IPS-20b (cell line): ENCODE measurements around the gene PCDHA1.
A peak's percentile ranks its signal among the peaks of the same experiment; 100 is the strongest.

Source experiments
- H3K27ac ChIP-seq: one replicate; pipeline ENCODE4 v1.5.1; 2013; ENCODE audit warnings: low read length
- H3K27me3 ChIP-seq: 2 replicates; pipeline ENCODE4 v1.6.1; 2013; ENCODE audit warnings: mild to moderate bottlenecking, low read length, inconsistent platforms; ENCODE audit not compliant: insufficient read depth
- H3K36me3 ChIP-seq: 2 replicates; pipeline ENCODE4 v1.6.1; 2013; ENCODE audit warnings: low read depth, mild to moderate bottlenecking, inconsistent platforms, low read length, moderate library complexity; ENCODE audit not compliant: insufficient read depth
- H3K4me1 ChIP-seq: 2 replicates; pipeline ENCODE4 v1.6.1; 2013; ENCODE audit warnings: mild to moderate bottlenecking, control low read depth, inconsistent platforms, low read length, moderate library complexity; ENCODE audit not compliant: insufficient read depth
- H3K4me3 ChIP-seq: 2 replicates; pipeline ENCODE4 v1.5.1; 2013; ENCODE audit warnings: mild to moderate bottlenecking, low read length, inconsistent platforms
- H3K9ac ChIP-seq: 2 replicates; pipeline ENCODE4 v1.6.1; 2013; ENCODE audit warnings: low read depth, mild to moderate bottlenecking, inconsistent platforms, low read length, moderate library complexity
- H3K9me3 ChIP-seq: 2 replicates; pipeline ENCODE4 v1.6.1; 2013; ENCODE audit warnings: mild to moderate bottlenecking, low read depth, low read length, inconsistent platforms; ENCODE audit not compliant: insufficient read depth

Gene PCDHA1

DNA sequence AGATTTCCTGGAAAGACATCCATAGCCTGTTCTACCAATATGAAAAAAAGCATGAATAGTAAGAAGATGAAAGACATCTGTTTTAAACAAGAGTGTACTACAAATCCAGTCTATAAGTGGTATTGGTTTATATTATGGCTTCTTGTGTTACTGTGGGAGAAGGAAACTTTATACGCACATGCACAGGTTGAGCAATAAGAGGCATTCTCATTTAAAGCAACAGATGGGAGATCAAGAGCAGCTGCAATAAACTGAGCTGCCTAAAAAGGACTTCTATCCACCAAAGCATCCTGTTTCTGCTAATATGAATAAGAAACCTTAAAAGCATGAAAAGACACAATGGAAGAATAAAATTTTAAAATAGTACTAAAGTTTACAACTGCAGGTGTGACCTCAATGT lies 256.6 kb downstream of the PCDHA1 start:
- Histone ChIP-seq H3K9ac (no peak overlapping the region), H3K27ac (no peak overlapping the region), H3K9me3 (no peaks in the 10 kb centered on the region; the same call in 1 of the 2 replicates), H3K36me3 (no peaks in the 10 kb centered on the region), H3K4me1 (peaks cover 14% of the 10 kb centered on the region), H3K27me3 (no peaks in the 10 kb centered on the region; the same call in 1 of the 2 replicates), H3K4me3 (no peak overlapping the region)

DNA sequence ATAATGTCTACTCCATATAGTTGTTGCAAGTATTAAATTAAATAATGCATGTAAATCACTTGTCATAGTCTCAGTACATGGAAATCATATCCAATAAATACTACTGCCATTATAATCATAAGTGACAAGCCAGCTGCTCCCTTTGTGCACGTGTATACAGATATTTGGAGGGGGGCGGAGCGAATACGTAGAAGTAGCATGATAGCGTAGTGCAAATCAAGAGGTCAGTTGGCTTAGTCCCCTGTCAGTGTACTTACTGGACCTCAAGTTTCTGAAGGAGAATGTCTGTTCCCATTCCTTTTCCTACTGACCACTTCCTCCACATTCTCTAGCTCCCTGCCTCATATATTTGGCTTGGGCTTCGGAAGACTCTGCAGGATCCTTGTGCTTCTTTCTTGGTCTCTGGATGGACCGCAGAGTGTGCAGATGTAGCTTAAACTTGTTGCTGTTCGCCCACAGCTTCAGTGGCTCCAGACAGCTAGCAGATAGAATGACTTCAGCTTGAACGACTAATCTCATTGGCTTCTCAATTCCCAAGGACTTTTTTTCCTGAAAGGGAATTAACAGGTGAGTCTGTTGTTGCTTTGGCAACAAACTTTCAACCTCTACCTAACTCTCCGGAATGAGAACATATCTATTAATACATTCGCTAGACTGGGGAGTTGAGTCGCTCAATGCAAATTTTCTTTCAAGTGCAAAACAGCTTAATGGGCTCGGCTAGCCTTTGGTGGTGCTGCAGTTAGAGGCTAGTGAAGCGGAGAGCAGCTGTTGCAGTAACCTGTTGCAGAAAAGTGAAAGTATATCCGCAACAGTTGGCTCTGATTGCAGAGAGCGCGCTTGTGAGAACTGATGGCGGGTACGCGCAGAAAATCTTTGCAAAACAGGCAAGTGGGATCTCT lies 264.9 kb downstream of the PCDHA1 start, which contains the start of gene PCDHB1:
Gene PCDHB1 (plus strand): TSS at position 753 of the 899 bp plus-strand sequence. CDS start 97 bp downstream, at position 850.
- no peak within 1 kb of the TSS for H3K27ac ChIP-seq
- H3K4me3 ChIP-seq: peak within 1 kb of the TSS; percentile 71
- peaks cover 44% of the 10 kb centered on the region for H3K27me3 ChIP-seq
- H3K9me3 ChIP-seq: peaks cover 12% of the 10 kb centered on the region; the same call in 1 of the 2 replicates
- no peak within 1 kb of the TSS for H3K9ac ChIP-seq
- H3K36me3 ChIP-seq: no peaks in the 10 kb centered on the region
- no peaks in the 10 kb centered on the region for H3K4me1 ChIP-seq

DNA sequence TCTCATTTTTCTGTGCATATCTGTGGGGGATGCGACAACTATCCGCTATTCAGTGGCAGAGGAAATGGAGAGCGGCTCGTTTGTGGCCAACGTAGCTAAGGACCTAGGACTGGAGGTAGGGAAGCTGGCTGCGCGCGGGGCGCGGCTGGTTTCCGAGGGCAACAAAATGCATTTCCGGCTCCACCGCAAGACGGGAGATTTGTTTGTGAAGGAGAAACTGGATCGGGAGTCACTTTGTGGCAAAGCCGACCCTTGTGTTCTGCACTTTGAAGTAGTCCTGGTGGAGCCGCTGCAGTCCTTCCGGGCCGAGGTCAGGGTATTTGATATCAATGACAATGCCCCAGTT lies 265.6 kb downstream of the PCDHA1 start:
- H3K4me3 ChIP-seq: peak overlapping the region; percentile 71
- H3K27me3 ChIP-seq: peaks cover 44% of the 10 kb centered on the region
- H3K9ac ChIP-seq: no peak overlapping the region

More for the DNA sequence above, 265.6 kb downstream of the PCDHA1 start:
- peaks cover 12% of the 10 kb centered on the region; the same call in 1 of the 2 replicates for H3K9me3 ChIP-seq
- no peaks in the 10 kb centered on the region for H3K36me3 ChIP-seq
- no peak overlapping the region for H3K27ac ChIP-seq
- no peaks in the 10 kb centered on the region for H3K4me1 ChIP-seq
